Transverse colon (tissue), 4 donors: ENCODE results near the gene PSMB9. TPM values are rescaled to one million over a fixed set of nuclear protein-coding genes. Genes with fewer than 3 reads are reported as not detected.

Experiments used
- DNase-seq: peaks from one replicate; pipeline ENCODE4 v3.0.0-alpha.2; 2019
- H3K27ac ChIP-seq, 4 donors: fragments of 200-600 bp; sonication (generic); 2 replicates each; pipeline ENCODE4 v1.5.1; 2016 to 2018; ENCODE audit warnings: inconsistent platforms in 4 of 4
- H3K27me3 ChIP-seq: fragments of 200-600 bp; sonication (generic); 2 replicates; pipeline ENCODE4 v1.5.1; 2017; ENCODE audit warnings: inconsistent platforms
- H3K36me3 ChIP-seq, 4 donors: fragments of 200-600 bp; sonication (generic); 2 replicates each; pipeline ENCODE4 v1.5.1; 2017 to 2019; ENCODE audit warnings: inconsistent platforms in 4 of 4
- H3K4me1 ChIP-seq, 4 donors: fragments of 200-600 bp; sonication (generic); 2 replicates each; pipeline ENCODE4 v1.5.1; 2017 to 2020; ENCODE audit warnings: inconsistent platforms in 4 of 4
- H3K4me3 ChIP-seq, 4 donors: fragments of 200-600 bp; sonication (generic); 1 replicate in 1 of 4; 2 replicates in 3 of 4; pipeline versions ENCODE4 v1.5.1 to v1.6.1; 2017 to 2019; ENCODE audit warnings: inconsistent platforms in 4 of 4
- H3K9me3 ChIP-seq, 2 donors: fragments of 200-600 bp; sonication (generic); 2 replicates each; pipeline ENCODE4 v1.5.1; 2017 to 2019; ENCODE audit warnings: inconsistent platforms in 2 of 2
- EP300 ChIP-seq: sonication (generic); formaldehyde crosslinking; IDR thresholded peaks from one replicate; pipeline ENCODE4 v1.6.1; 2017; ENCODE audit warnings: antibody characterized with exemption, low read depth
- POLR2A ChIP-seq: fragments of 450-650 bp; IDR thresholded peaks from one replicate; pipeline ENCODE4 v1.6.1; 2016; ENCODE audit warnings: antibody characterized with exemption, mild to moderate bottlenecking, moderate library complexity
- POLR2AphosphoS5 ChIP-seq, 3 donors: sonication (generic); formaldehyde crosslinking; IDR thresholded peaks; one replicate each; pipeline ENCODE4 v1.6.1; 2016; ENCODE audit warnings: antibody characterized with exemption in 3 of 3
- WGBS, 2 donors: methylation state at CpG; one replicate each; pipeline ENCODE4 v1.1.5; 2018; ENCODE audit warnings: low coverage in 1 of 2; 5-methylcytosine and 5-hydroxymethylcytosine counted together
- in situ Hi-C, 4 donors: fragments of 200-750 bp; cut with MboI; loops; one replicate each; pipeline versions ENCODE4 v1.15.0 to v1.15.1; 2017; ENCODE audit warnings: low sequenced_read_pairs in 3 of 4, low pct_ligation_motif_present in 1 of 4, low pct_unique_long_range_greater_than_20kb in 1 of 4
- intact Hi-C: fragments of 100-400 bp; cut with DNase I; formaldehyde crosslinking; loops from one replicate; pipeline ENCODE4 v1.15.1; 2023; ENCODE audit warnings: low total_unique reads
- total RNA-seq, 4 donors: library from RNA; depleted of rRNA; stranded (reverse); fragments of >200 nt; gene quantifications; one replicate each; pipeline ENCODE4 v1.1.0, GENCODE V29; 2016
- TF ChIP-seq, protein P1 (sequence below), 5 experiments: fragments of 200-600 bp in 3 of 5; fragments of 450-650 bp in 2 of 5; sonication (generic) in 3 of 5; IDR thresholded peaks; 1 replicate in 2 of 5; 2 replicates in 3 of 5; pipeline ENCODE4 v1.5.1; 2016 to 2017; ENCODE audit warnings: antibody characterized with exemption in 5 of 5, inconsistent platforms in 3 of 5, mild to moderate bottlenecking in 2 of 5, moderate library complexity in 1 of 5

PSMB9 gene
- total RNA-seq, 4 donors from 2014 or later: 14.6 to 44.1 (median 32.9) TPM

DNA sequence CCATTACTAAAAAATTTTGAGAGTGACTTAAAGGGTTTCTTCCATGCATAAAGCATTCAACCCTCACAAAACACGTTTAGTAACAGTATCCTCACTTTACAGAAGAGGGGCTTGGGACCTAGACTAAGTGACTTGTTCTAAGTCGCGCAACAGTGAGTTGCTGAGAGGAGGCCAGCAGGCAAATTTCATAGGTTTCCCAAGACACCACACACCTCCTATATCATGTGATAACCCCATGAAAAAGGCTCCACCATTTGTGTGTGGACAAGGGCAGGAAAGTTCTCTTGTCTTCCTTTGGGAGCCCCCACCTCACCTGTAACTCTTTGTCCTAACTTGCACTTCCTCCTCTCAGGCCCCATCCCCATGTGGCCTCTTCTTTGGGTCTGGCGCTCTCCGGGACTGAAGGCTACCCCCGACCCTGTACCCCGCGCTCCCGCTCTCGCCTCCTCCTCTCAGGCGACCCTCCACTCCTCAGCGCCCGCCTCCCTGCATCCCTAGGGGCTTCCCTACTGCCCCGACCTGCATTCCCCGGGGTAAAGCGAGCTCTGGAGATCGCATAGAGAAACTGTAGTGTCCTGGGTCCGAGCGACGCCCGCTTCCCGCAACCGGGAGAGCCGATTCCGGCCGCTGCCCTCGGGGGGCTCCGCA is 10.5 kb upstream of the PSMB9 start:
- in situ Hi-C loops: no loop called here
- H3K4me1 ChIP-seq: peaks cover 0 to 56% (median 20%) of the 10 kb centered on the region in 4 donors
- no peaks in the 10 kb centered on the region for H3K9me3 ChIP-seq
- no peak for TF ChIP-seq EP300
- TF ChIP-seq POLR2AphosphoS5 (IDR thresholded peaks at IDR 0.05): no peak
- no peak for TF ChIP-seq POLR2A
- TF ChIP-seq, protein P1, sequence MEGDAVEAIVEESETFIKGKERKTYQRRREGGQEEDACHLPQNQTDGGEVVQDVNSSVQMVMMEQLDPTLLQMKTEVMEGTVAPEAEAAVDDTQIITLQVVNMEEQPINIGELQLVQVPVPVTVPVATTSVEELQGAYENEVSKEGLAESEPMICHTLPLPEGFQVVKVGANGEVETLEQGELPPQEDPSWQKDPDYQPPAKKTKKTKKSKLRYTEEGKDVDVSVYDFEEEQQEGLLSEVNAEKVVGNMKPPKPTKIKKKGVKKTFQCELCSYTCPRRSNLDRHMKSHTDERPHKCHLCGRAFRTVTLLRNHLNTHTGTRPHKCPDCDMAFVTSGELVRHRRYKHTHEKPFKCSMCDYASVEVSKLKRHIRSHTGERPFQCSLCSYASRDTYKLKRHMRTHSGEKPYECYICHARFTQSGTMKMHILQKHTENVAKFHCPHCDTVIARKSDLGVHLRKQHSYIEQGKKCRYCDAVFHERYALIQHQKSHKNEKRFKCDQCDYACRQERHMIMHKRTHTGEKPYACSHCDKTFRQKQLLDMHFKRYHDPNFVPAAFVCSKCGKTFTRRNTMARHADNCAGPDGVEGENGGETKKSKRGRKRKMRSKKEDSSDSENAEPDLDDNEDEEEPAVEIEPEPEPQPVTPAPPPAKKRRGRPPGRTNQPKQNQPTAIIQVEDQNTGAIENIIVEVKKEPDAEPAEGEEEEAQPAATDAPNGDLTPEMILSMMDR (IDR thresholded peaks at IDR 0.05): no peak
- H3K4me3 ChIP-seq: peak overlapping the region; percentile 62 to 98 (median 84)
- intact Hi-C loops: loop anchor here (5.0 kb wide), 1 partner anchor 1394 kb away; the partner anchor contains the start of gene HMGA1
- peak overlapping the region; percentile 90 to 98 (median 98) for H3K27ac ChIP-seq
- 0 to 4% methylated on average over 1 to 28 of the region's 28 CpGs for whole genome bisulfite sequencing, 2 donors
- H3K27me3 ChIP-seq: no peaks in the 10 kb centered on the region
- H3K36me3 ChIP-seq: peaks cover 0 to 34% (median 11%) of the 10 kb centered on the region in 4 donors
- DNase-seq: peak; percentile 20

DNA sequence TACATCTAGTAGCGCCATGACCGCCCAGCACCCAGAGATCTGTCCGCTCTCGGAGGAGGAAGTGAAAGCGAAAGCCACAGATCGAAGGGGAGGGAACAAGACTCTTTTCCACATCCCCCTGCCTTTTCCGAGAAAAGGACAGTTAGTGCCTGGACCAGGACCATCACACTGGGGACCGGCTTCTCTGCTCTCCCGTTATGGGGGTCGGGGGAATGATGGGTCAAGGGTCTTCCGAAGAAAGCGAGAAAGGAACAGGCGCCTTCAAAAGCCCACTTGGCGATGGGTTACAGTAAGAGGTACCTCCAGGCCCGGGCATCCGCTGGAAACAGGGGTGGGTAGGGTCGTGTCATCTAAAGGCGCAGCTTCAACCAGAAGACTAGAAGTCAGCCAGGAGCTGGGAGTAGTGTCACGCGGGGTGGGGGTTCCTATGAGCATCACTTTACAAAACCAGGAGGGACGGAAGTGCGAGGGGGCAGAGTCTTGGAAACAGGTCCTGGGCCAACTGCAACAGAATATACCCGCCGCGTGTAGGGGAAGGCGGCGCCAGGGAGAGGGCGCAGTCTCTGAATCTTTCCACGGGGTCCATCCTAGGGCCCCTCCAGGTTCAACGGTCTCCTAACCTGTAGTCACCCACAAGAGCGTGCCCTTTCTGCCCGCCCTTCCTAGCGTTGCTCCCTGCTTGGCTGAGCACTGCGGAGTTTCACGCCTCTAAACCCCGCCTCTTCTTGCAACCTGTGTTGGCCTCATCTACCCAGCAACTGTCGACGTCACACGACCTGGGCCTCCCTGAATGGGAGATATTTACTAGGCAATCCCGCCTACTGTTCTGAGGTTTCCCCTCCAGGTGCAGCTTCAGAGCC is 9.8 kb upstream of the PSMB9 start, which contains the start of gene PSMB8:
PSMB8 (minus strand) TSS at position 69 of the 860 bp plus-strand sequence; CDS start at position 18, 51 bp downstream.
- H3K9me3 ChIP-seq: no peaks in the 10 kb centered on the region
- H3K4me3 ChIP-seq: peak within 1 kb of the TSS; percentile 62 to 98 (median 84)
- H3K27ac ChIP-seq: peak within 1 kb of the TSS; percentile 90 to 98 (median 98)
- TF ChIP-seq EP300 (no peak), POLR2AphosphoS5 (IDR thresholded peaks at IDR 0.05) (peak; percentile 94 to 98 (median 98)), POLR2A (peak; percentile 97)
- TF ChIP-seq, protein P1 (IDR thresholded peaks at IDR 0.05): no peak
- peak; percentile 99 for DNase-seq
- in situ Hi-C loops (no loop called here), intact Hi-C loops (loop anchor here (5.0 kb wide), 1 partner anchor 1393 kb away; the partner anchor contains the start of gene HMGA1)
- peaks cover 0 to 52% (median 20%) of the 10 kb centered on the region in 4 donors for H3K4me1 ChIP-seq
- H3K36me3 ChIP-seq: peaks cover 0 to 41% (median 12%) of the 10 kb centered on the region in 4 donors
- WGBS, 2 donors: 1% methylated on average over 39 of the region's 40 CpGs; no CpG with 5 or more reads in 1 of the 2 donors
- no peaks in the 10 kb centered on the region for H3K27me3 ChIP-seq

DNA sequence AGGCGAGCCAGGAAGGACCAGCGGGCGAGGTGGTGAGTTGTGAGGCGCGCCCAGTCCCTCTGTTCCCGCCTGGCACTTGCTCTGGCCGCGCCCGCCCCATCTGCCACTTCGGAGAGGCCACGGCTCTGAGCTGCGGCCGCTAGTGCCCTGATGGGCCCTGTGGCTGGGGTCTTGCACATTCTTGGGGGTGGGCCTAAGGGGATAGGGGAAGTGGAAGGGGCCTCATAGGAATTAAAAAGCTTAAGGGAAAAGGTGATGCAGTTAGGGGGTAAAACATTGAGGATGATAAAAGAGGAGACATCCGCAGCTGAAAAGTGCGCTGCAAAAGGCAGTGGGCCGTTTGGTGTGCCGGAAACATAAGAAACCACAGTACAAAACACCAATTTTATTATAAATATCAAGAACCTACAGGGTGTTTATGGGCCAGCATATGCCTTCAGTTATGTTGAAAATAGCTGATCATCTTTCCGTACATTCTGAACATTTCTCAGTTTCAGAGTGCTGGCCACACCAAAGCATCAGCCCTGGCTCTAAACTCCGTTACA is 9.1 kb upstream of the PSMB9 start:
- in situ Hi-C loops (no loop called here), intact Hi-C loops (loop anchor here (5.0 kb wide), 1 partner anchor 1392 kb away; the partner anchor contains the start of gene HMGA1)
- H3K4me3 ChIP-seq: peak overlapping the region in 3 of 4 donors; percentile 74 to 98 (median 94)
- TF ChIP-seq, protein P1 (IDR thresholded peaks at IDR 0.05): peak in 1 of 5 experiments; percentile 36
- TF ChIP-seq EP300: no peak
- TF ChIP-seq POLR2AphosphoS5 (IDR thresholded peaks at IDR 0.05): peak in 2 of 3 donors; percentile 56 to 81
- TF ChIP-seq POLR2A: peak; percentile 50
- WGBS, 2 donors: 13 to 32% methylated on average over 8 to 17 of the region's 19 CpGs
- no peaks in the 10 kb centered on the region for H3K27me3 ChIP-seq
- peak overlapping the region; percentile 90 to 98 (median 98) for H3K27ac ChIP-seq
- no peak for DNase-seq
- peaks cover 0 to 43% (median 14%) of the 10 kb centered on the region in 4 donors for H3K36me3 ChIP-seq
- H3K4me1 ChIP-seq: peaks cover 0 to 48% (median 20%) of the 10 kb centered on the region in 4 donors
- no peaks in the 10 kb centered on the region for H3K9me3 ChIP-seq
